ENCODE measurements around the gene SLC25A21.
A peak's percentile ranks its signal among the peaks of the same experiment; 100 is the strongest.
"Not testable (repeated sequence)": the region's sequence is repeated elsewhere in the genome, so short reads cannot be mapped to it uniquely, and the experiment has no call there.

The SLC25A21 gene

DNA sequence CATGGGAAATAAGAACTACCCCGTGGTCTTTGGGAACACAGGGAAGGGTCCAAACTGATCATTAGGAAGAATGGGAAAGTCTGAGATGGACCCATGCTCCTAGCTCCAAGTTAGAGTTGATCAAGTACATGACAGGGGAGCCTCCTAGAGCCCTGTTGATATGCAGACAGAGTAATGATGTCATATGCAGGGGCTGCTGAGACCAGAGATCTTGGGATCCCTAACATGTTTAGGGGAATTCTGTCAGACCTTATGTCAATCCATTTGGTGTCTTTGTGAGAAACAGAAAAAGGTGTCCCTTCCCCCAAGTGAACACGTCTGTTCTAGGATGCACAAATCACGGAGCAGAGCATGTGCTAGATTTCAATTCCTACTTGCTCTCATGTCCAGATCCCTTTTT, 6.6 kb downstream of the SLC25A21 start:
- no peak overlapping the region for H2BK12ac ChIP-seq (ENCODE audit: low read length)

DNA sequence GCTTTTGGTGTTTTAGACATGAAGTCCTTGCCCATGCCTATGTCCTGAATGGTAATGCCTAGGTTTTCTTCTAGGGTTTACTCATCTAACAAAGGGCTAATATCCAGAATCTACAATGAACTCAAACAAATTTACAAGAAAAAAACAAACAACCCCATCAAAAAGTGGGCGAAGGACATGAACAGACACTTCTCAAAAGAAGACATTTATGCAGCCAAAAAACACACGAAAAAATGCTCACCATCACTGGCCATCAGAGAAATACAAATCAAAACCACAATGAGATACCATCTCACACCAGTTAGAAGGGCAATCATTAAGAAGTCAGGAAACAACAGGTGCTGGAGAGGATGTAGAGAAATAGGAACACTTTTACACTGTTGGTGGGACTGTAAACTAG, 10.1 kb downstream of the SLC25A21 start:
- not testable (repeated sequence) for H2AK5ac ChIP-seq (ENCODE audit: low read depth, low read length); H3K27ac ChIP-seq (replicated peaks; ENCODE audit: low read length); H3K79me1 ChIP-seq (ENCODE audit: low read depth, low read length); H4K8ac ChIP-seq (ENCODE audit: low read depth, low read length); H3K23ac ChIP-seq (ENCODE audit: low read depth, low read length, poor library complexity); H3K27me3 ChIP-seq (ENCODE audit: control insufficient read depth in 3 of 3, insufficient read depth in 3 of 3, low read depth in 1 of 3, low read length in 3 of 3); H2BK12ac ChIP-seq (ENCODE audit: low read length); H4K91ac ChIP-seq (ENCODE audit: low read depth, low read length, poor library complexity); H2BK5ac ChIP-seq (ENCODE audit: low read length); H3K36me3 ChIP-seq (replicated peaks in 1 of 2; ENCODE audit: control insufficient read depth in 2 of 2, insufficient read depth in 2 of 2, low read length in 2 of 2); H2BK120ac ChIP-seq (ENCODE audit: low read depth, low read length); H3K9ac ChIP-seq (ENCODE audit: low read depth, low read length, poor library complexity); H3K18ac ChIP-seq (ENCODE audit: low read length); DNase-seq (ENCODE audit: low spot score); H2BK15ac ChIP-seq (ENCODE audit: low read length); H3K4me3 ChIP-seq (ENCODE audit: low read length in 2 of 2); H3K14ac ChIP-seq (ENCODE audit: low read length); H3K4ac ChIP-seq (ENCODE audit: low read length); H3K9me3 ChIP-seq (replicated peaks in 1 of 2; ENCODE audit: control insufficient read depth in 2 of 2, insufficient read depth in 1 of 2, low read depth in 1 of 2, low read length in 2 of 2); H3K4me1 ChIP-seq (ENCODE audit: control insufficient read depth in 2 of 2, insufficient read depth in 1 of 2, low read depth in 1 of 2, low read length in 2 of 2); H3K4me2 ChIP-seq (ENCODE audit: insufficient read depth, low read length, poor library complexity, severe bottlenecking); H2AFZ ChIP-seq (ENCODE audit: low read length)
- WGBS, 2 donors (ENCODE audit: extremely low coverage in 2 of 2, insufficient read length in 2 of 2, insufficient replicate concordance in 1 of 2): no CpG with 5 or more reads among the region's 2 CpGs

More for the DNA sequence above, 6.6 kb downstream of the SLC25A21 start:
- no CpG with 5 or more reads among the region's 3 CpGs for WGBS, 2 donors (ENCODE audit: extremely low coverage in 2 of 2, insufficient read length in 2 of 2, insufficient replicate concordance in 1 of 2)
- no peaks in the 10 kb centered on the region for H3K27me3 ChIP-seq (ENCODE audit: control insufficient read depth in 3 of 3, insufficient read depth in 3 of 3, low read depth in 1 of 3, low read length in 3 of 3)
- no peak overlapping the region for H2AK5ac ChIP-seq (ENCODE audit: low read depth, low read length)
- no peak overlapping the region for H3K18ac ChIP-seq (ENCODE audit: low read length)
- no peaks in the 10 kb centered on the region for H3K9me3 ChIP-seq (replicated peaks in 1 of 2; ENCODE audit: control insufficient read depth in 2 of 2, insufficient read depth in 1 of 2, low read depth in 1 of 2, low read length in 2 of 2)
- H3K4ac ChIP-seq (ENCODE audit: low read length): no peak overlapping the region
- H3K4me1 ChIP-seq (ENCODE audit: control insufficient read depth in 2 of 2, insufficient read depth in 1 of 2, low read depth in 1 of 2, low read length in 2 of 2): no peaks in the 10 kb centered on the region
- no peak overlapping the region for H3K14ac ChIP-seq (ENCODE audit: low read length)
- H3K4me3 ChIP-seq (ENCODE audit: low read length in 2 of 2): no peak overlapping the region
- H3K4me2 ChIP-seq (ENCODE audit: insufficient read depth, low read length, poor library complexity, severe bottlenecking): no peak overlapping the region
- DNase-seq (ENCODE audit: low spot score): no peak
- H4K91ac ChIP-seq (ENCODE audit: low read depth, low read length, poor library complexity): no peak overlapping the region
- H2BK15ac ChIP-seq (ENCODE audit: low read length): no peak overlapping the region
- H3K79me1 ChIP-seq (ENCODE audit: low read depth, low read length): no peaks in the 10 kb centered on the region
- H4K8ac ChIP-seq (ENCODE audit: low read depth, low read length): no peak overlapping the region
- no peak overlapping the region for H2AFZ ChIP-seq (ENCODE audit: low read length)
- H3K36me3 ChIP-seq (replicated peaks in 1 of 2; ENCODE audit: control insufficient read depth in 2 of 2, insufficient read depth in 2 of 2, low read length in 2 of 2): no peaks in the 10 kb centered on the region
- no peak overlapping the region for H3K23ac ChIP-seq (ENCODE audit: low read depth, low read length, poor library complexity)
- no peak overlapping the region for H2BK5ac ChIP-seq (ENCODE audit: low read length)
- no peak overlapping the region for H3K9ac ChIP-seq (ENCODE audit: low read depth, low read length, poor library complexity)
- no peak overlapping the region for H2BK120ac ChIP-seq (ENCODE audit: low read depth, low read length)
- no peak overlapping the region for H3K27ac ChIP-seq (replicated peaks; ENCODE audit: low read length)

DNA sequence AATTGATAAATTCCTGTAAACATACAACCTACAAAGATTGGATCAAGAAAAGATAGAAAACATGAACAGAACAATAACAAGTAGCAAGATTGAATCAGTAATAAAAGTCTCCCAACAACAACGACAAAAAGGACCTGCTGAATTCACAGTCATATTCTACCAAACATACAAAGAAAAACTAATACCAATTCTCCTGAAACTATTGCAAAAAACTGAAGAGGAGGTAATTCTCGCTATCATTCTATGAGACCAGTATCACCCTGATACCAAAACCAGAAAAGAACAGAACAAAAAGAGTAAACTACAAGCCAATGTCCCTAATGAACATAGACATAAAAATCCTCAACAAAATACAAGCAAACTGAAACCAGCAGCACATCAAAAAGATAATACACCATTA, 14.4 kb downstream of the SLC25A21 start:
- Histone ChIP-seq H2BK5ac (ENCODE audit: low read length) (no peak overlapping the region), H3K9me3 (replicated peaks in 1 of 2; ENCODE audit: control insufficient read depth in 2 of 2, insufficient read depth in 1 of 2, low read depth in 1 of 2, low read length in 2 of 2) (peaks cover 0 to 5% of the 10 kb centered on the region in 2 donors), H2BK12ac (ENCODE audit: low read length) (no peak overlapping the region), H3K9ac (ENCODE audit: low read depth, low read length, poor library complexity) (no peak overlapping the region), H3K4me2 (ENCODE audit: insufficient read depth, low read length, poor library complexity, severe bottlenecking) (no peak overlapping the region), H3K4ac (ENCODE audit: low read length) (no peak overlapping the region), H3K27ac (replicated peaks; ENCODE audit: low read length) (no peak overlapping the region), H3K79me1 (ENCODE audit: low read depth, low read length) (peaks cover 3% of the 10 kb centered on the region), H2BK120ac (ENCODE audit: low read depth, low read length) (no peak overlapping the region), H3K23ac (ENCODE audit: low read depth, low read length, poor library complexity) (no peak overlapping the region), H3K18ac (ENCODE audit: low read length) (no peak overlapping the region), H3K36me3 (replicated peaks in 1 of 2; ENCODE audit: control insufficient read depth in 2 of 2, insufficient read depth in 2 of 2, low read length in 2 of 2) (no peaks in the 10 kb centered on the region), H3K4me1 (ENCODE audit: control insufficient read depth in 2 of 2, insufficient read depth in 1 of 2, low read depth in 1 of 2, low read length in 2 of 2) (no peaks in the 10 kb centered on the region), H4K8ac (ENCODE audit: low read depth, low read length) (no peak overlapping the region), H2AK5ac (ENCODE audit: low read depth, low read length) (no peak overlapping the region), H3K4me3 (ENCODE audit: low read length in 2 of 2) (no peak overlapping the region), H2AFZ (ENCODE audit: low read length) (no peak overlapping the region), H3K27me3 (ENCODE audit: control insufficient read depth in 3 of 3, insufficient read depth in 3 of 3, low read depth in 1 of 3, low read length in 3 of 3) (no peaks in the 10 kb centered on the region), H2BK15ac (ENCODE audit: low read length) (no peak overlapping the region), H3K14ac (ENCODE audit: low read length) (no peak overlapping the region), H4K91ac (ENCODE audit: low read depth, low read length, poor library complexity) (no peak overlapping the region)
- no peak for DNase-seq (ENCODE audit: low spot score)
- no CpG with 5 or more reads among the region's 2 CpGs for WGBS, 2 donors (ENCODE audit: extremely low coverage in 2 of 2, insufficient read length in 2 of 2, insufficient replicate concordance in 1 of 2)

DNA sequence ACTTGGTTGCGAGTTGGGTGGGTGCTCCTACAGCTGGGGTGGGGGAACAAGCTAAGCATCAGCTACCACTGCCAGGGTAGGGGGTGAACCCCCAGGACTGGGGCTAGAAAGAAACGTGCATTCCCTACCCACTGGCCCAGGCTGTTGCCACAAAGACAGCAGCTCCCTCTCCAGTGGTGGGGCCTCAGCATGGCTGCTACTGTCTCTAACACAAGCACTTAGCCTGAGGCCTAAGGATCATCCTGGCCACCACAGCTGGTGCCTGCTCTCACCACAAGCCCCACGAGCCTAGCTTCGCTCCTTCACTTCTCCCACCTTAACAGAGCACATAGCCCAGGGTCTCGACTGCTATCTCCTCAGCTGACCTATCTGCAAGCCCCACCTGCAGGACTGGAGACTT, 18.9 kb downstream of the SLC25A21 start:
- Histone ChIP-seq H3K27me3 (ENCODE audit: control insufficient read depth in 3 of 3, insufficient read depth in 3 of 3, low read depth in 1 of 3, low read length in 3 of 3) (no peaks in the 10 kb centered on the region), H2BK12ac (ENCODE audit: low read length) (no peak overlapping the region), H3K18ac (ENCODE audit: low read length) (no peak overlapping the region), H2BK15ac (ENCODE audit: low read length) (no peak overlapping the region), H4K8ac (ENCODE audit: low read depth, low read length) (no peak overlapping the region), H3K23ac (ENCODE audit: low read depth, low read length, poor library complexity) (no peak overlapping the region), H3K4me3 (ENCODE audit: low read length in 2 of 2) (no peak overlapping the region), H4K91ac (ENCODE audit: low read depth, low read length, poor library complexity) (no peak overlapping the region), H2BK5ac (ENCODE audit: low read length) (peak overlapping the region; percentile 10), H2AFZ (ENCODE audit: low read length) (no peak overlapping the region), H2AK5ac (ENCODE audit: low read depth, low read length) (no peak overlapping the region), H3K4ac (ENCODE audit: low read length) (no peak overlapping the region), H3K79me1 (ENCODE audit: low read depth, low read length) (peaks cover 3% of the 10 kb centered on the region), H3K36me3 (replicated peaks in 1 of 2; ENCODE audit: control insufficient read depth in 2 of 2, insufficient read depth in 2 of 2, low read length in 2 of 2) (no peaks in the 10 kb centered on the region), H3K9ac (ENCODE audit: low read depth, low read length, poor library complexity) (no peak overlapping the region), H2BK120ac (ENCODE audit: low read depth, low read length) (no peak overlapping the region), H3K4me2 (ENCODE audit: insufficient read depth, low read length, poor library complexity, severe bottlenecking) (no peak overlapping the region), H3K27ac (replicated peaks; ENCODE audit: low read length) (no peak overlapping the region), H3K4me1 (ENCODE audit: control insufficient read depth in 2 of 2, insufficient read depth in 1 of 2, low read depth in 1 of 2, low read length in 2 of 2) (no peaks in the 10 kb centered on the region), H3K14ac (ENCODE audit: low read length) (no peak overlapping the region), H3K9me3 (replicated peaks in 1 of 2; ENCODE audit: control insufficient read depth in 2 of 2, insufficient read depth in 1 of 2, low read depth in 1 of 2, low read length in 2 of 2) (no peaks in the 10 kb centered on the region)
- no CpG with 5 or more reads among the region's 5 CpGs for WGBS, 2 donors (ENCODE audit: extremely low coverage in 2 of 2, insufficient read length in 2 of 2, insufficient replicate concordance in 1 of 2)
- no peak for DNase-seq (ENCODE audit: low spot score)

Data from neuronal stem cell (in vitro differentiated cells).